Neural progenitor cell (in vitro differentiated cells): Measurements from ENCODE around the gene TBC1D9B. TPM values are rescaled to one million over a fixed set of nuclear protein-coding genes. Genes with fewer than 3 reads are reported as not detected.
A peak's percentile ranks its signal among the peaks of the same experiment; 100 is the strongest.

Source experiments
- DNase-seq: peaks from one replicate; pipeline ENCODE4 v3.0.0-alpha.2; 2016; ENCODE audit warnings: low spot score
- H2AFZ ChIP-seq: fragments of 200-600 bp; sonication (generic); replicated peaks from 2 replicates; pipeline ENCODE4 v1.6.1; 2016; ENCODE audit warnings: antibody characterized with exemption
- H3F3A ChIP-seq: fragments of 200-600 bp; sonication (generic); 2 replicates; pipeline ENCODE4 v1.6.1; 2016; ENCODE audit warnings: antibody characterized with exemption, low read depth
- H3K27ac ChIP-seq: fragments of 200-600 bp; sonication (generic); 2 replicates; pipeline ENCODE4 v1.5.1; 2016; ENCODE audit warnings: mild to moderate bottlenecking
- H3K27me3 ChIP-seq: fragments of 200-600 bp; sonication (generic); 2 replicates; pipeline ENCODE4 v1.6.1; 2016; ENCODE audit warnings: mild to moderate bottlenecking, moderate library complexity
- H3K36me3 ChIP-seq: fragments of 200-600 bp; sonication (generic); 2 replicates; pipeline ENCODE4 v1.5.1; 2016
- H3K4me1 ChIP-seq: fragments of 200-600 bp; sonication (generic); 2 replicates; pipeline ENCODE4 v1.6.1; 2016; ENCODE audit warnings: mixed run types
- H3K4me2 ChIP-seq: fragments of 200-600 bp; sonication (generic); 2 replicates; pipeline ENCODE4 v1.6.1; 2016
- H3K4me3 ChIP-seq: fragments of 200-600 bp; sonication (generic); 2 replicates; pipeline ENCODE4 v1.5.1; 2016
- H3K79me2 ChIP-seq: fragments of 200-600 bp; sonication (generic); 2 replicates; pipeline ENCODE4 v1.6.1; 2016; ENCODE audit warnings: low read depth
- H3K9ac ChIP-seq: fragments of 200-600 bp; sonication (generic); 2 replicates; pipeline ENCODE4 v1.6.1; 2016
- H3K9me3 ChIP-seq: fragments of 200-600 bp; sonication (generic); 2 replicates; pipeline ENCODE4 v1.5.1; 2016; ENCODE audit warnings: low read depth
- H4K20me1 ChIP-seq: fragments of 200-600 bp; sonication (generic); 2 replicates; pipeline ENCODE4 v1.6.1; 2016; ENCODE audit warnings: low read depth
- H3K27ac Mint-ChIP-seq: 3 replicates; pipeline ENCODE4 v1.8.0; 2021; ENCODE audit warnings: mixed read lengths
- H3K27me3 Mint-ChIP-seq: 2 replicates; pipeline ENCODE4 v1.8.0; 2022; ENCODE audit warnings: low read depth, mild to moderate bottlenecking, inconsistent platforms, moderate library complexity, mixed read lengths; ENCODE audit not compliant: insufficient read depth
- H3K36me3 Mint-ChIP-seq: 3 replicates; pipeline ENCODE4 v1.8.0; 2021; ENCODE audit warnings: mixed read lengths
- H3K4me1 Mint-ChIP-seq: 3 replicates; pipeline ENCODE4 v1.8.0; 2021; ENCODE audit warnings: mixed read lengths
- H3K4me3 Mint-ChIP-seq: 3 replicates; pipeline ENCODE4 v1.8.0; 2021; ENCODE audit warnings: mild to moderate bottlenecking, moderate library complexity, mixed read lengths
- H3K9me3 Mint-ChIP-seq: 3 replicates; pipeline ENCODE4 v1.8.0; 2020; ENCODE audit warnings: mixed read lengths
- CTCF ChIP-seq: fragments of 200-600 bp; sonication (generic); IDR thresholded peaks from 2 replicates; pipeline ENCODE4 v1.5.1; 2017; ENCODE audit warnings: antibody characterized with exemption, mild to moderate bottlenecking
- EZH2 ChIP-seq: fragments of 200-600 bp; sonication (generic); IDR thresholded peaks from 2 replicates; pipeline ENCODE4 v1.6.1; 2017; ENCODE audit warnings: antibody characterized with exemption, mild to moderate bottlenecking, moderate library complexity
- EZH2phosphoT487 ChIP-seq: fragments of 200-600 bp; sonication (generic); IDR thresholded peaks from 2 replicates; pipeline ENCODE4 v1.6.1; 2017; ENCODE audit warnings: antibody characterized with exemption
- total RNA-seq: library from RNA; depleted of rRNA; stranded (reverse); fragments of >200 nt; gene quantifications from 2 replicates; pipeline ENCODE4 v1.2.3, GENCODE V29; 2015; ENCODE audit warnings: low replicate concordance

The TBC1D9B gene
- total RNA-seq, 1 donor from 2014 or later, result 26.7 TPM

GRCh38 chr5:179834120-179834519 is 73.6 kb downstream of the TBC1D9B start:
- H3K27me3 Mint-ChIP-seq, result peaks cover 12% of the 10 kb centered on the region
- H3K4me1 Mint-ChIP-seq, result no peaks in the 10 kb centered on the region
- Histone ChIP-seq H3K9ac (no peak overlapping the region), H3K4me3 (no peak overlapping the region), H3K4me1 (no peaks in the 10 kb centered on the region), H4K20me1 (no peaks in the 10 kb centered on the region), H3F3A (no peaks in the 10 kb centered on the region), H3K4me2 (no peak overlapping the region), H2AFZ (no peak overlapping the region), H3K79me2 (no peaks in the 10 kb centered on the region), H3K27ac (no peak overlapping the region), H3K9me3 (no peaks in the 10 kb centered on the region), H3K27me3 (no peaks in the 10 kb centered on the region), H3K36me3 (peaks cover 11% of the 10 kb centered on the region)
- H3K36me3 Mint-ChIP-seq, result peaks cover 55% of the 10 kb centered on the region
- no peak overlapping the region for H3K4me3 Mint-ChIP-seq
- H3K27ac Mint-ChIP-seq, result no peak overlapping the region
- H3K9me3 Mint-ChIP-seq, result peaks cover 19% of the 10 kb centered on the region
- TF ChIP-seq EZH2phosphoT487 (no peak), EZH2 (no peak), CTCF (no peak)
- no peak for DNase-seq

- Histone ChIP-seq H3K4me3 (no peak overlapping the region), H3K36me3 (peaks cover 11% of the 10 kb centered on the region), H3K79me2 (no peaks in the 10 kb centered on the region), H2AFZ (no peak overlapping the region), H3K27me3 (no peaks in the 10 kb centered on the region), H3K4me2 (no peak overlapping the region), H3K4me1 (no peaks in the 10 kb centered on the region), H3K9me3 (no peaks in the 10 kb centered on the region), H3K9ac (no peak overlapping the region), H4K20me1 (no peaks in the 10 kb centered on the region), H3K27ac (no peak overlapping the region), H3F3A (no peaks in the 10 kb centered on the region)
- Mint-ChIP-seq H3K27me3 (peaks cover 12% of the 10 kb centered on the region), H3K4me1 (no peaks in the 10 kb centered on the region), H3K27ac (no peak overlapping the region), H3K36me3 (peaks cover 59% of the 10 kb centered on the region), H3K9me3 (peaks cover 20% of the 10 kb centered on the region), H3K4me3 (no peak overlapping the region)
- DNase-seq, result no peak
- TF ChIP-seq EZH2 (no peak), CTCF (no peak), EZH2phosphoT487 (no peak)
Observed at GRCh38 chr5:179833709-179834070, 74.0 kb downstream of the TBC1D9B start.

- H3K4me3 Mint-ChIP-seq, result no peak overlapping the region
- H2AFZ ChIP-seq, result no peak overlapping the region
- H3K9ac ChIP-seq, result no peak overlapping the region
- no peaks in the 10 kb centered on the region for H3K4me1 ChIP-seq
- H3K27ac Mint-ChIP-seq, result peak overlapping the region; percentile 66
- peaks cover 63% of the 10 kb centered on the region for H3K36me3 Mint-ChIP-seq
- DNase-seq, result no peak
- no peaks in the 10 kb centered on the region for H3F3A ChIP-seq
- H3K27me3 Mint-ChIP-seq, result peaks cover 12% of the 10 kb centered on the region
- H3K4me1 Mint-ChIP-seq, result no peaks in the 10 kb centered on the region
- no peak overlapping the region for H3K4me2 ChIP-seq
- no peak overlapping the region for H3K4me3 ChIP-seq
- H3K27ac ChIP-seq, result no peak overlapping the region
- peaks cover 20% of the 10 kb centered on the region for H3K9me3 Mint-ChIP-seq
- H3K27me3 ChIP-seq, result no peaks in the 10 kb centered on the region
- H3K79me2 ChIP-seq, result no peaks in the 10 kb centered on the region
- H3K36me3 ChIP-seq, result peaks cover 11% of the 10 kb centered on the region
- no peaks in the 10 kb centered on the region for H4K20me1 ChIP-seq
- no peaks in the 10 kb centered on the region for H3K9me3 ChIP-seq
- TF ChIP-seq CTCF (no peak), EZH2phosphoT487 (no peak), EZH2 (no peak)
Observed at GRCh38 chr5:179833056-179833708, 74.5 kb downstream of the TBC1D9B start.
